Measurements from ENCODE around the gene TMEM115. TPM values are rescaled to one million over a fixed set of nuclear protein-coding genes. Genes with fewer than 3 reads are reported as not detected.

The TMEM115 gene
- total and polyA plus RNA-seq, 2 of the 4 experiments (the other 2 are of a cell fraction), result 35.3 to 47.3 TPM

DNA sequence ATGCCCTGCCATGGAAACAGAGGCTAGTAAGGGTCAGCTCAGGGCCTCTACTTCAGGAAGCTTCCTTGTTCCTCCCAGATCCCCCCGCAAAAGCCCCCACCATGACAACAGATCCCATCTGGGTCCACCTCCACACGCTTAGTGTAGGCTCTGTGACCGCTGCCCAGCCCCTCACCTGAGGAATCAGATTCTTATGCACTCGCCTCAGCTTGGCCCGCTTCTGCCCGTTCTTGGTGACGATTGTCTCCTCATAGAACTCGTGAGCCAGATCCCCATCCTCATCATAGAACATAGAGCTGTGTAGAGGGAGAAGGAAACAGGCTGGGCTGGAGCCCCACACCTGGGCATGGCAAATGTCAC, 33.2 kb downstream of the TMEM115 start:
- H4K8ac ChIP-seq (ENCODE audit: low read depth in 2 of 2, low read length in 2 of 2), result no peak overlapping the region
- ChIA-PET POLR2A (ENCODE audit: unreplicated experiment) (no interaction called here), CTCF (no interaction called here)
- no peak overlapping the region for H3K14ac ChIP-seq (replicated peaks; ENCODE audit: low read depth, low read length)
- no peak overlapping the region for H3K56ac ChIP-seq (ENCODE audit: extremely low read depth, insufficient read depth, low read length)
- H3K79me1 ChIP-seq (ENCODE audit: low read depth in 1 of 2, low read length in 2 of 2), result peaks cover 23 to 39% of the 10 kb centered on the region in 2 experiments; a peak in 3 of 4 replicates
- H2BK5ac ChIP-seq (ENCODE audit: low read depth, low read length, poor library complexity, severe bottlenecking), result no peak overlapping the region
- H3K4me2 ChIP-seq (ENCODE audit: low read depth, low read length), result no peak overlapping the region
- H2AFZ ChIP-seq (replicated peaks; ENCODE audit: low read length, poor library complexity), result no peak overlapping the region
- in situ Hi-C loops (cut with MboI; ENCODE audit: low sequenced_read_pairs) (loop anchor here (25.0 kb wide), 3 partner anchors 1061 to 1836 kb away; partner anchors contain the start of genes ABHD14B, GPR62, MANF and PCBP4), intact Hi-C loops (cut with micrococcal nuclease) (no loop called here), dilution Hi-C loops (cut with HindIII; ENCODE audit: low sequenced_read_pairs, unreplicated experiment) (no loop called here)
- no peaks in the 10 kb centered on the region for H3K9me1 ChIP-seq (ENCODE audit: insufficient read depth, low read length)
- ATAC-seq (ENCODE audit: low read depth), result no peak
- no peak overlapping the region for H3K18ac ChIP-seq (ENCODE audit: low read depth, low read length)
- no peak overlapping the region for H4K5ac ChIP-seq (ENCODE audit: low read depth, low read length)
- H2AK5ac ChIP-seq (ENCODE audit: low read depth, low read length), result no peak overlapping the region
- H3K4ac ChIP-seq (ENCODE audit: low read depth, low read length), result no peak overlapping the region
- H3K9me3 ChIP-seq (ENCODE audit: control insufficient read depth, insufficient read depth, low read length), result no peaks in the 10 kb centered on the region
- no peak overlapping the region for H2BK20ac ChIP-seq (ENCODE audit: low read depth, low read length)
- H3K9ac ChIP-seq (ENCODE audit: low read depth, low read length), result no peak overlapping the region
- no peak overlapping the region for H3K27ac ChIP-seq (ENCODE audit: insufficient read depth, low read length)
- no peak overlapping the region for H3K23ac ChIP-seq (ENCODE audit: low read depth, low read length)
- no peak for DNase-seq
- no peak overlapping the region for H3K4me3 ChIP-seq (ENCODE audit: insufficient read depth, low read depth, low read length)
- no peak overlapping the region for H2AK9ac ChIP-seq (replicated peaks; ENCODE audit: low read depth, low read length, poor library complexity)
- no TSS peak for BruUV-seq (replicated peaks)
- H2BK15ac ChIP-seq (ENCODE audit: low read depth, low read length), result no peak overlapping the region
- TF ChIP-seq CHD1 (IDR thresholded peaks at IDR 0.05; ENCODE audit: low read depth, low read length), result no peak
- no peak for TF ChIP-seq NFE2L2 (IDR thresholded peaks at IDR 0.05; ENCODE audit: low read depth, low read length)
- TF ChIP-seq, protein P1, sequence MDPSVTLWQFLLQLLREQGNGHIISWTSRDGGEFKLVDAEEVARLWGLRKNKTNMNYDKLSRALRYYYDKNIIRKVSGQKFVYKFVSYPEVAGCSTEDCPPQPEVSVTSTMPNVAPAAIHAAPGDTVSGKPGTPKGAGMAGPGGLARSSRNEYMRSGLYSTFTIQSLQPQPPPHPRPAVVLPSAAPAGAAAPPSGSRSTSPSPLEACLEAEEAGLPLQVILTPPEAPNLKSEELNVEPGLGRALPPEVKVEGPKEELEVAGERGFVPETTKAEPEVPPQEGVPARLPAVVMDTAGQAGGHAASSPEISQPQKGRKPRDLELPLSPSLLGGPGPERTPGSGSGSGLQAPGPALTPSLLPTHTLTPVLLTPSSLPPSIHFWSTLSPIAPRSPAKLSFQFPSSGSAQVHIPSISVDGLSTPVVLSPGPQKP (IDR thresholded peaks at IDR 0.05; ENCODE audit: borderline replicate concordance, low read depth, low read length), result no peak
- TF ChIP-seq RCOR1 (IDR thresholded peaks at IDR 0.05; ENCODE audit: insufficient replicate concordance, low read length), result no peak
- no peak for TF ChIP-seq MAFK (IDR thresholded peaks at IDR 0.05; ENCODE audit: low read depth, low read length)
- no peak for TF ChIP-seq POLR2A (IDR thresholded peaks at IDR 0.05; ENCODE audit: low read depth, low read length)
- no peak overlapping the region for H2BK120ac ChIP-seq (ENCODE audit: low read depth, low read length)
- no peak overlapping the region for H4K91ac ChIP-seq (ENCODE audit: insufficient read depth, low read depth, low read length)
- peaks cover 8% of the 10 kb centered on the region for H4K20me1 ChIP-seq (ENCODE audit: insufficient read depth, low read length)
- WGBS, 2 experiments (ENCODE audit: extremely low coverage in 2 of 2, insufficient read length in 1 of 2), result no CpG with 5 or more reads among the region's 8 CpGs
- H3K27me3 ChIP-seq (ENCODE audit: control insufficient read depth, insufficient read depth, low read length), result no peaks in the 10 kb centered on the region
- peaks cover 16% of the 10 kb centered on the region for H3K4me1 ChIP-seq (ENCODE audit: control insufficient read depth, insufficient read depth, low read length)
- H3K36me3 ChIP-seq (ENCODE audit: control insufficient read depth, insufficient read depth, low read length), result peaks cover 22% of the 10 kb centered on the region
